ENCODE data around the gene ENTPD7.
"Not testable (repeated sequence)": the region's sequence is repeated elsewhere in the genome, so short reads cannot be mapped to it uniquely, and the experiment has no call there.

ENTPD7 gene

GRCh38 chr10:99659031-99659867 lies at the start of gene ENTPD7:
Gene ENTPD7 (plus strand): TSS chr10:99659509. CDS start chr10:99659957, 448 bp downstream.
- peak; percentile 95 for FAIRE-seq

- no peak for FAIRE-seq
These were observed 49.1 kb upstream of the ENTPD7 start for GRCh38 chr10:99610221-99610620.

- no peak for FAIRE-seq
These were observed 48.0 kb upstream of the ENTPD7 start for GRCh38 chr10:99611326-99611725.

- peak; percentile 84 for FAIRE-seq
These were observed 47.0 kb upstream of the ENTPD7 start for GRCh38 chr10:99612167-99612831.

GRCh38 chr10:99615426-99615825 lies 43.9 kb upstream of the ENTPD7 start:
- FAIRE-seq, result no peak

GRCh38 chr10:99617696-99618095 lies 41.6 kb upstream of the ENTPD7 start:
- no peak for FAIRE-seq

GRCh38 chr10:99619090-99619800 lies 40.1 kb upstream of the ENTPD7 start:
- FAIRE-seq, result no peak

- FAIRE-seq, result no peak
These were observed 39.2 kb upstream of the ENTPD7 start, which contains the start of gene SLC25A28 for GRCh38 chr10:99619851-99620710. Gene SLC25A28 (minus strand): TSS chr10:99620439. CDS start chr10:99620335, 104 bp downstream.

GRCh38 chr10:99620711-99621453 lies 38.4 kb upstream of the ENTPD7 start:
- FAIRE-seq, result peak; percentile 100

GRCh38 chr10:99621454-99622251 lies 37.7 kb upstream of the ENTPD7 start:
- FAIRE-seq, result no peak

GRCh38 chr10:99623919-99624318 lies 35.4 kb upstream of the ENTPD7 start:
- FAIRE-seq, result no peak

GRCh38 chr10:99625124-99625523 lies 34.2 kb upstream of the ENTPD7 start:
- not testable (repeated sequence) for FAIRE-seq

- FAIRE-seq, result no peak
These were observed 30.2 kb upstream of the ENTPD7 start for GRCh38 chr10:99628923-99629624.

- no peak for FAIRE-seq
These were observed 29.7 kb upstream of the ENTPD7 start for GRCh38 chr10:99629625-99629978.

GRCh38 chr10:99630433-99630832 lies 28.9 kb upstream of the ENTPD7 start:
- no peak for FAIRE-seq

GRCh38 chr10:99630991-99631390 lies 28.3 kb upstream of the ENTPD7 start:
- FAIRE-seq, result no peak

- FAIRE-seq, result no peak
These were observed 27.8 kb upstream of the ENTPD7 start for GRCh38 chr10:99631496-99631895.

GRCh38 chr10:99633832-99634231 lies 25.5 kb upstream of the ENTPD7 start:
- no peak for FAIRE-seq

GRCh38 chr10:99647601-99648151 lies 11.6 kb upstream of the ENTPD7 start:
- no peak for FAIRE-seq

- no peak for FAIRE-seq
These were observed 10.6 kb upstream of the ENTPD7 start for GRCh38 chr10:99648717-99649116.
